ENCODE data around the gene SLC22A17.
A peak's percentile ranks its signal among the peaks of the same experiment; 100 is the strongest.

- no peak for TF ChIP-seq ESRRA (CRISPR knock-in tag; IDR thresholded peaks at IDR 0.05; ENCODE audit: low read depth)
- no peak for TF ChIP-seq SIN3A (IDR thresholded peaks at IDR 0.05; ENCODE audit: borderline replicate concordance, low read depth, low read length)
- TF ChIP-seq SP4 (CRISPR knock-in tag; IDR thresholded peaks at IDR 0.05), result no peak
- TF ChIP-seq MEF2D (CRISPR knock-in tag; IDR thresholded peaks at IDR 0.05), result no peak
- no peak for TF ChIP-seq IRF2 (CRISPR knock-in tag; IDR thresholded peaks at IDR 0.05)
- TF ChIP-seq CTCF (CRISPR knock-in tag; IDR thresholded peaks at IDR 0.05), result no peak
- no peak for TF ChIP-seq PBX3 (CRISPR knock-in tag; IDR thresholded peaks at IDR 0.05; ENCODE audit: borderline replicate concordance)
- peak; percentile 81 for TF ChIP-seq FOXP1 (IDR thresholded peaks at IDR 0.05)
- no peak for TF ChIP-seq FOXP1 (CRISPR knock-in tag; IDR thresholded peaks at IDR 0.05)
- TF ChIP-seq HMG20A (CRISPR knock-in tag; IDR thresholded peaks at IDR 0.05; ENCODE audit: borderline replicate concordance), result no peak
These were observed 6.5 kb downstream of the SLC22A17 start for GRCh38 chr14:23345987-23346692.
